HEK293T (cell line): ENCODE data around the gene BMP10.
"Not testable (repeated sequence)": the region's sequence is repeated elsewhere in the genome, so short reads cannot be mapped to it uniquely, and the experiment has no call there.

ENCODE experiments used
- CTCF ChIA-PET: fragments of 350-600 bp; formaldehyde crosslinking; extraction: SDS; loops from one replicate; lab custom pipeline; 2021; ENCODE audit warnings: antibody characterized with exemption, inconsistent platforms; lab: Yijun Ruan, JAX
- POLR2A ChIA-PET: fragments of 350-600 bp; formaldehyde crosslinking; extraction: SDS; loops from one replicate; lab custom pipeline; 2020; ENCODE audit warnings: antibody characterized with exemption, inconsistent platforms; lab: Yijun Ruan, JAX
- DNase-seq: peaks from one replicate; pipeline ENCODE4 v3.0.0; 2012; ENCODE audit warnings: mixed read lengths; ENCODE audit errors: extremely low spot score
- ARNT ChIP-seq: fragments of 450-650 bp; IDR thresholded peaks from 2 replicates; pipeline ENCODE4 v1.6.1; 2017; ENCODE audit warnings: mild to moderate bottlenecking
- BHLHE40 ChIP-seq: fragments of 450-650 bp; IDR thresholded peaks from 2 replicates; pipeline ENCODE4 v1.6.1; 2016; ENCODE audit warnings: mild to moderate bottlenecking, moderate library complexity, borderline replicate concordance
- CTBP1 ChIP-seq: fragments of 450-650 bp; IDR thresholded peaks from 2 replicates; pipeline ENCODE4 v1.6.1; 2016; ENCODE audit warnings: borderline replicate concordance
- ELF4 ChIP-seq: fragments of 450-650 bp; IDR thresholded peaks from 2 replicates; pipeline ENCODE4 v1.6.1; 2017; ENCODE audit warnings: antibody characterized with exemption
- FOXA1 ChIP-seq: fragments of 450-650 bp; IDR thresholded peaks from 2 replicates; pipeline ENCODE4 v1.6.1; 2016; ENCODE audit warnings: mild to moderate bottlenecking
- FOXK2 ChIP-seq: fragments of 450-650 bp; IDR thresholded peaks from 2 replicates; pipeline ENCODE4 v1.6.1; 2016; ENCODE audit warnings: mild to moderate bottlenecking
- FOXM1 ChIP-seq: fragments of 450-650 bp; IDR thresholded peaks from 2 replicates; pipeline ENCODE4 v1.6.1; 2017; ENCODE audit warnings: mild to moderate bottlenecking, borderline replicate concordance
- HDGF ChIP-seq: fragments of 450-650 bp; IDR thresholded peaks from 2 replicates; pipeline ENCODE4 v1.6.1; 2017; ENCODE audit warnings: antibody characterized with exemption, borderline replicate concordance
- L3MBTL2 ChIP-seq: fragments of 450-650 bp; conservative IDR thresholded peaks from 2 replicates; pipeline ENCODE4 v1.6.1; 2016; ENCODE audit warnings: mild to moderate bottlenecking
- LEF1 ChIP-seq: fragments of 450-650 bp; IDR thresholded peaks from 2 replicates; pipeline ENCODE4 v1.6.1; 2017; ENCODE audit warnings: mild to moderate bottlenecking, borderline replicate concordance
- NFRKB ChIP-seq: fragments of 450-650 bp; IDR thresholded peaks from 2 replicates; pipeline ENCODE4 v1.6.1; 2016; ENCODE audit warnings: mild to moderate bottlenecking, moderate library complexity
- SP1 ChIP-seq: fragments of 450-650 bp; IDR thresholded peaks from 2 replicates; pipeline ENCODE4 v1.6.1; 2017
- SUZ12 ChIP-seq: fragments of 450-650 bp; IDR thresholded peaks from 2 replicates; pipeline ENCODE4 v1.6.1; 2016; ENCODE audit warnings: mild to moderate bottlenecking
- TARDBP ChIP-seq: fragments of 450-650 bp; IDR thresholded peaks from 2 replicates; pipeline ENCODE4 v1.6.1; 2016
- ZNF384 ChIP-seq: fragments of 450-650 bp; IDR thresholded peaks from 2 replicates; pipeline ENCODE4 v1.6.1; 2016
- TF ChIP-seq, protein P1 (sequence below): fragments of 450-650 bp; IDR thresholded peaks from 2 replicates; pipeline ENCODE4 v1.6.1; 2016

The BMP10 gene

DNA sequence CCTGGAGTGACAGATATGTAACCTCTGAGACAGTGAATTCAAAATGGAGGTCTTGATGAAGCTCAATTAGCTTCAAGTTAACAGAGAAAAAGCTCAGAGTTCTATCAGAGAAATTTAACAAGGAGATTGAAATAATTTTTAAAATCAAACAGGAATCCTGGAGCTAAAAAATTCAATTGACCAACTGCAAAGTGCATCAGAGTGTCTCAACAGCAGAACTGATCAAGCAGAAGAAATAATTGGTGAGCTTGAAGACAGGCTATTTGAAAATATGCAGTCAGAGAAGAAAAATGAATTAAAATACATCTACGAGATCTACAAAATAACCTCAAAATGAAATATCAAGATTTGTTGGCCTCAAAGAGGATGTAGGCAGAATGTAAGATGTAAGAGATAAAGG, 30.4 kb upstream of the BMP10 start:
- DNase-seq: no peak
- CTCF ChIA-PET: no interaction called here
- TF ChIP-seq HDGF (no peak), CTBP1 (no peak), BHLHE40 (no peak), TARDBP (no peak), SUZ12 (no peak), ELF4 (no peak), L3MBTL2 (no peak)
- TF ChIP-seq, protein P1, sequence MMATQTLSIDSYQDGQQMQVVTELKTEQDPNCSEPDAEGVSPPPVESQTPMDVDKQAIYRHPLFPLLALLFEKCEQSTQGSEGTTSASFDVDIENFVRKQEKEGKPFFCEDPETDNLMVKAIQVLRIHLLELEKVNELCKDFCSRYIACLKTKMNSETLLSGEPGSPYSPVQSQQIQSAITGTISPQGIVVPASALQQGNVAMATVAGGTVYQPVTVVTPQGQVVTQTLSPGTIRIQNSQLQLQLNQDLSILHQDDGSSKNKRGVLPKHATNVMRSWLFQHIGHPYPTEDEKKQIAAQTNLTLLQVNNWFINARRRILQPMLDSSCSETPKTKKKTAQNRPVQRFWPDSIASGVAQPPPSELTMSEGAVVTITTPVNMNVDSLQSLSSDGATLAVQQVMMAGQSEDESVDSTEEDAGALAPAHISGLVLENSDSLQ: no peak
- POLR2A ChIA-PET: no interaction called here

DNA sequence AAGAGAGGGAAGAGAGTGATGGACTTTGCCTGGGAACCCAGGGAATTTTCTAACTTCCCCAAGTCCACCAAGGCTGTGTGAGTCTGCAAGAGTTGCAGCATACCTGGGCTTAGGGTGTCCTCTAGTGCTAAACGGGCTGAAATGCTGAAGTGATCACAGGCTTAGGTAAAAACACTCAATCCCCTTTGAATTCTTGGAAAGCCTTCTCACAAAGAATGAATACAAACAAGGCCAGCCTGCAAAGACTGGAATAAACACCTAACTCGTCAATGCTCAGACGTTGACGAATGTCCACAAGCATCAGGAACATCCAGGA, 30.0 kb upstream of the BMP10 start:
- no peak for DNase-seq

DNA sequence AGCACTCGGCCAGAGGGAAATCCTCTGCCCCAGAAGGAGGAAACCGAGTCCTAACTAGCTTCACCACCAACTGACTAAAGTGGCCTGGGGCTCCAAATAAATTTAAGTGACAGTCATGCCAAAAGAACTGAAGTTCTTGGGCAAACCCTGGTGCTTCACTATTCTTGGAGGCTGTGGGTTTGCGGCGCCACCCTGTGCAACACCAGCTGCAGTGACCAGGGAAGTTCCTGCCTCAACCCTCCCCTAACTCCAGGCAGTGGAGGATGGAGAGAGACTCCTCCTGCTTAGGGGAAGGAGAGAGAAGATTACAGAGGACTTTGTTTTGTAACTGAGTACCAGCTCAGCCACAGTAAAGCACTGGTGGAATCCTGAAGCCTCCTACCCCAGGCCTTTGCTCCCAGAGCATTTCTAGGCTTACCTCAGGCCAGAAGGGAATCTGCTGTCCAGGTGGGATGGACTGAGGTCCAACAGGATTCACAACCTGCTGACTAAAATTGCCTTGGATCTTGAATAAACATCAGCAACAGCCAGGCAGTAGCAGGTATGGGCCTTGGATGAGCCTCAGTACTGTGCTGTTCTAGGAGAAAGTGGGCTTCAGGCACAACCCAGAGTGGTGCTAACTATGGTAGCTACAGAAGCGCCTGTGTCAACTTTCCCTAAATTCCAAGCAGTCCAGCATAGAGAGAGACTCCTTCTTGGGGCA, 29.4 kb upstream of the BMP10 start:
- ChIA-PET POLR2A (no interaction called here), CTCF (no interaction called here)
- no peak for DNase-seq
- TF ChIP-seq, protein P1: no peak
- TF ChIP-seq SUZ12: no peak
- TF ChIP-seq TARDBP: no peak
- no peak for TF ChIP-seq SP1
- TF ChIP-seq CTBP1: no peak
- TF ChIP-seq ARNT: no peak
- TF ChIP-seq ELF4: no peak
- no peak for TF ChIP-seq FOXK2
- no peak for TF ChIP-seq FOXM1
- no peak for TF ChIP-seq L3MBTL2
- TF ChIP-seq ZNF384: no peak
- no peak for TF ChIP-seq HDGF
- TF ChIP-seq BHLHE40: no peak
- no peak for TF ChIP-seq NFRKB
- no peak for TF ChIP-seq FOXA1
- TF ChIP-seq LEF1: no peak

More for the DNA sequence above, 30.0 kb upstream of the BMP10 start:
- TF ChIP-seq NFRKB: no peak
- TF ChIP-seq SUZ12: no peak
- TF ChIP-seq ZNF384: no peak
- no peak for TF ChIP-seq FOXK2
- POLR2A ChIA-PET: no interaction called here
- CTCF ChIA-PET: no interaction called here

DNA sequence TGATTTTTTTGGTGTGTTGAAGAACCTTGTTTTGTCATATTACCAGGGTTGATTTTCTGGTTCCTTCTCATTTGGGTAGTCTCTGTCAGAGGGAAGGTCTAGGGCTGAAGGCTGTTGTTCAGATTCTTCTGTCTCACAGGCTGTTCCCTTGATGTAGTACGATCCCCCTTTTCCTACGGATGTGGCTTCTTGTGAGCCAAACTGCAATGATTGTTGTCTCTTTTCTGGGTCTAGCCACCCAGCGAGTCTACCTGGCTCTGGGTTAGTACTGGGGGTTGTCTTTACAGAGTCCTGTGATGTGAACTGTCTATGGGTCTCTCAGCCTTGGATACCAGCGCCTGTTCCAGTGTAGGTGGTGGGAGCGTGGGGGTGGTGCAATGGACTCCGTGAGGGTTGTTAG, 24.8 kb upstream of the BMP10 start:
- POLR2A ChIA-PET, CTCF ChIA-PET: not testable (repeated sequence)

DNA sequence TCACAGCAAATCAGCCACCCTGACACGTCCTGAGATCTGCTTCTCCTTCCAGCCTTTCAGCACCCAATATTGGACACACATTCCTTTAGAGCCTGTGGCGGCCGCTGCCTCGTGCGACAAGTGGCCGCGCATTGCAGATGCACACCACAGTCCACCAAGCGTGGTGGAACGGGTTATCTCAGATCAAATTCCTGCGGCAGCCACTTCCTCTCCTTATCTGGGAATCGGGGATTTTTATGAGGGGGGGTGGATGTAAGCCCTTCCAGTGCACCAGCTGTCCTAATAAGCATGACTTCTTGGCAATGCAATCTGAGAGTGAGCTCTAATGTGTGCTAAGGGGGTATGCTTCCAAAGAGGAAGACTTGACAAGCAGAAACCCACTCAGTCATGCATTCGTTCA, 18.3 kb upstream of the BMP10 start:
- CTCF ChIA-PET: interaction anchor here (0.5 to 1.1 kb wide), 3 partner anchors 13 to 181 kb away, joined by 3 read pairs; no protein-coding TSS in a partner anchor

More for the DNA sequence above, 24.8 kb upstream of the BMP10 start:
- DNase-seq: not testable (repeated sequence)

DNA sequence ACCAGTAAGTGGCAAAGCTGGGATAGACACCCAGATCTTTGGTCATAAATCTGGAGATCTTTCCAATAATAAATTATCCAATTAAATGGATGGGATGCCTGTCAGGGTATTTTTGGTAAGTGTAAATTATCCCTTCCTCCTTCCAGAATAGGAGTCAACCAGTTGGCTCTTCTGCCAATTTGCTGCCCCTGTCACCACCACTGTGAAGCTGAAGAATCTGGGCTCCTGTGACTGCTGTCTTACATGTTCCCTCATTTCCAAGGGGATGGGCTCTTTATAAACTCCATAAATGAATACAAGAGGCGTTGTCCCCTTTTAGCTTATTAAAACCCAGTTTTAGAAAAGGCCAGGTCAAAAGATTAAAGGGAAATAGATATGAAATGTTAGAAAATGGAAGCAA, 17.8 kb upstream of the BMP10 start:
- TF ChIP-seq CTBP1: no peak
- POLR2A ChIA-PET: no interaction called here
- CTCF ChIA-PET: interaction anchor here (0.5 kb wide), 1 partner anchor 13 kb away, joined by 3 read pairs; no protein-coding TSS in a partner anchor
- no peak for DNase-seq

More for the DNA sequence above, 18.3 kb upstream of the BMP10 start:
- TF ChIP-seq BHLHE40: no peak
- POLR2A ChIA-PET: no interaction called here
- no peak for DNase-seq

DNA sequence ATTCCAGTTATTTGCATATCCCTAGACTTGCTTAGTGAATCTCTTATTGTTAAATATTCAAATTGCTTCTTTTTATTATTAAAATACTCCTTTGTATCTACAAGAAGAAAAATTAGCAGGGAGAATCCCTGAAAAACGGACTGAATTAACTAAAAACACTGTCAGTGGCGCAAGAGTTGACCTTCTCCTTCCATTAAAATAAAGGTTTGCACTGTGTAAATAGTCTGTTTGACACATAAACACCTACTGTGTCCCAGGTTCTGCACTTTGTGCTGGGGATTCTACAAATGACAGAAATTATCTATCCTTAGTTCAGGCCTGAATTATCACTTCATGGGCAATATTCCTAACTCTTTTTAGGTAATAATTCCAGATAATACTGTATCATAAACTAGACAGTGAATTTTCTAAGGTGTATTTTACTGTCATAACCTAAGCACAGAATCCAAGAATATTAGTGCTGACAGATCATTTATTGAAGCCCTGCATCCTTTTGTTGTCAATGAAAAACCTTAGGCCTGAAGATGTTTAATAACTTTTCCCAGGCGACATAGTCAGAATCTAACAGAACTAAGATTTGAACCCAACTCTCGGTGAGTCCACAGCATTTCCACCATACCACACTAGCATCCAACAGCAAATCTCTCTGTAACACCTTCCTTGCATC, 17.0 kb upstream of the BMP10 start:
- no peak for DNase-seq
- ChIA-PET POLR2A (no interaction called here), CTCF (no interaction called here)
- no peak for TF ChIP-seq ZNF384

DNA sequence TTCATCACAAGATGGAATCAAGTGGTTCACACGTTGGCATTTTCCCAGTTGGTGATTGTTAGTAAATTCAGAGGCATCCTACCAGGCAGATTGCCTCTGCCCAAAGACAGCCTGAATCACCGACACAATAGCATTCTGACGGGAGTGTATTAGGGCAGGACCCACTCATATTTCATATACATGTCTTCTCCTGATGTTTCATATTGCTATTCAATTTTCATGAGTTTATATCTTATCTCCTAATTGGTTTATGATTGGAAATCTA, 14.5 kb upstream of the BMP10 start:
- ChIA-PET POLR2A (no interaction called here), CTCF (no interaction called here)
- no peak for DNase-seq
- TF ChIP-seq BHLHE40: no peak
- TF ChIP-seq L3MBTL2: no peak
- TF ChIP-seq FOXA1: no peak
